OCI-LY7 (cell line): ENCODE results near the gene ZNF652. TPM values are rescaled to one million over a fixed set of nuclear protein-coding genes. Genes with fewer than 3 reads are reported as not detected.

Experiments used
- BruUV-seq: library from RNA; stranded (reverse); fragments of 400-500 nt; replicated peaks from 2 replicates; lab custom pipeline; 2021; lab: Mats Ljungman, UMichigan
- CTCF ChIA-PET: fragments of 300-600 bp; sonication (Branson Sonifier 250); formaldehyde crosslinking; loops from one replicate; lab custom pipeline; 2022; ENCODE audit warnings: antibody characterized with exemption; ENCODE audit not compliant: unreplicated experiment; lab: Charles Lee
- POLR2A ChIA-PET: fragments of 300-600 bp; sonication (Branson Sonifier 250); formaldehyde crosslinking; loops from one replicate; lab custom pipeline; 2022; ENCODE audit warnings: antibody characterized with exemption; lab: Charles Lee
- DNase-seq: peaks from one replicate; pipeline ENCODE4 v3.0.0-alpha.2; 2015; ENCODE audit warnings: low spot score
- H2AFZ ChIP-seq: fragments of 200-600 bp; sonication (generic), shearing (Covaris generic); 2 replicates; pipeline ENCODE4 v1.6.1; 2014; ENCODE audit warnings: mild to moderate bottlenecking, antibody characterized with exemption, low read length, moderate library complexity
- H3K27ac ChIP-seq: fragments of 200-600 bp; sonication (generic); 2 replicates; pipeline ENCODE4 v1.5.1; 2014; ENCODE audit warnings: mixed run types, low read depth, mild to moderate bottlenecking, moderate library complexity, low read length, inconsistent platforms; ENCODE audit not compliant: poor library complexity, severe bottlenecking
- H3K36me3 ChIP-seq: fragments of 200-600 bp; sonication (generic); 2 replicates; pipeline ENCODE4 v1.6.1; 2014; ENCODE audit warnings: mild to moderate bottlenecking, antibody characterized with exemption, low read length, moderate library complexity, mixed read lengths; ENCODE audit not compliant: insufficient read depth
- H3K4me1 ChIP-seq: fragments of 200-600 bp; sonication (generic); 2 replicates; pipeline ENCODE4 v1.5.1; 2014; ENCODE audit warnings: mild to moderate bottlenecking, low read length; ENCODE audit not compliant: insufficient read depth, poor library complexity, severe bottlenecking
- H3K4me2 ChIP-seq: fragments of 200-600 bp; sonication (generic); 2 replicates; pipeline ENCODE4 v1.6.1; 2014; ENCODE audit warnings: mild to moderate bottlenecking, low read length
- H3K4me3 ChIP-seq: fragments of 200-600 bp; sonication (generic); 2 replicates; pipeline ENCODE4 v1.5.1; 2014; ENCODE audit warnings: mild to moderate bottlenecking, low read depth, low read length; ENCODE audit not compliant: poor library complexity, severe bottlenecking
- H3K79me2 ChIP-seq: fragments of 200-600 bp; sonication (generic); 2 replicates; pipeline ENCODE4 v1.6.1; 2016; ENCODE audit warnings: low read depth, mild to moderate bottlenecking, low read length, moderate library complexity, mixed read lengths; ENCODE audit not compliant: insufficient read depth
- H3K9me2 ChIP-seq: fragments of 200-600 bp; sonication (generic); 2 replicates; pipeline ENCODE4 v1.6.1; 2016; ENCODE audit warnings: mild to moderate bottlenecking, low read length, mixed read lengths; ENCODE audit not compliant: insufficient read depth
- H3K9me3 ChIP-seq: fragments of 200-600 bp; sonication (generic); 2 replicates; pipeline ENCODE4 v1.6.1; 2014; ENCODE audit warnings: mild to moderate bottlenecking, mixed run types, low read length, mixed read lengths
- H4K20me1 ChIP-seq: fragments of 200-600 bp; sonication (generic); 2 replicates; pipeline ENCODE4 v1.6.1; 2014; ENCODE audit warnings: mild to moderate bottlenecking, antibody characterized with exemption, low read length, moderate library complexity, mixed read lengths; ENCODE audit not compliant: insufficient read depth
- CTCF ChIP-seq: fragments of 200-600 bp; sonication (generic); conservative IDR thresholded peaks from 2 replicates; pipeline ENCODE4 v1.5.1; 2014; ENCODE audit warnings: mild to moderate bottlenecking, antibody characterized with exemption, low read length, moderate library complexity, mixed read lengths
- EZH2phosphoT487 ChIP-seq: fragments of 200-600 bp; sonication (generic); IDR thresholded peaks from 2 replicates; pipeline ENCODE4 v1.6.1; 2018; ENCODE audit warnings: low read depth, borderline replicate concordance, mild to moderate bottlenecking, mixed run types, antibody characterized with exemption, low read length, moderate library complexity, mixed read lengths
- intact Hi-C: fragments of 100-400 bp; cut with micrococcal nuclease; formaldehyde crosslinking; loops from one replicate; pipeline ENCODE4 v1.10.0; 2022; ENCODE audit not compliant: unreplicated experiment
- total RNA-seq, 2 experiments: library from RNA; depleted of rRNA in 1 of 2; stranded (reverse); fragments of >200 nt in 1 of 2; shearing (Covaris generic) in 1 of 2; gene quantifications; 2 replicates each; pipeline ENCODE4 v1.2.3, GENCODE V29; 2014 to 2022

ZNF652 gene
- total RNA-seq, 2 experiments from 2014 or later, result 36.8 to 69.7 TPM

- no peaks in the 10 kb centered on the region for H3K9me3 ChIP-seq
- H3K4me1 ChIP-seq, result no peaks in the 10 kb centered on the region
- H3K4me2 ChIP-seq, result no peak overlapping the region
- no peaks in the 10 kb centered on the region for H3K36me3 ChIP-seq
- H3K79me2 ChIP-seq, result no peaks in the 10 kb centered on the region
- no TSS peak for BruUV-seq
- no peaks in the 10 kb centered on the region for H4K20me1 ChIP-seq
- no peaks in the 10 kb centered on the region for H3K9me2 ChIP-seq
- ChIA-PET CTCF (no interaction called here), POLR2A (interaction anchor here (1.1 to 1.7 kb wide), 2 partner anchors 9 to 10 kb away, joined by 3 to 5 read pairs; no protein-coding TSS in a partner anchor)
- TF ChIP-seq CTCF, result no peak
- no peak for TF ChIP-seq EZH2phosphoT487
- intact Hi-C loops, result no loop called here
- H2AFZ ChIP-seq, result no peak overlapping the region
- DNase-seq, result no peak
- H3K27ac ChIP-seq, result no peak overlapping the region
- no peak overlapping the region for H3K4me3 ChIP-seq
These were observed 19.0 kb upstream of the ZNF652 start for GRCh38 chr17:49381033-49381432.

- H3K36me3 ChIP-seq, result no peaks in the 10 kb centered on the region
- H3K4me3 ChIP-seq, result no peak overlapping the region
- no peak overlapping the region for H2AFZ ChIP-seq
- BruUV-seq, result no TSS peak
- TF ChIP-seq CTCF, result no peak
- intact Hi-C loops, result no loop called here
- no peak overlapping the region for H3K27ac ChIP-seq
- no peak overlapping the region for H3K4me2 ChIP-seq
- POLR2A ChIA-PET, result interaction anchor here (0.6 kb wide), 1 partner anchor 9 kb away, joined by 3 read pairs; no protein-coding TSS in a partner anchor
- no peak for DNase-seq
- H3K9me3 ChIP-seq, result no peaks in the 10 kb centered on the region
- no peaks in the 10 kb centered on the region for H3K4me1 ChIP-seq
- CTCF ChIA-PET, result no interaction called here
- H3K9me2 ChIP-seq, result no peaks in the 10 kb centered on the region
- H3K79me2 ChIP-seq, result no peaks in the 10 kb centered on the region
- no peaks in the 10 kb centered on the region for H4K20me1 ChIP-seq
These were observed 17.9 kb upstream of the ZNF652 start for GRCh38 chr17:49379926-49380325.

- H3K4me1 ChIP-seq, result no peaks in the 10 kb centered on the region
These were observed 16.3 kb upstream of the ZNF652 start for GRCh38 chr17:49378311-49378710.

More at GRCh38 chr17:49378311-49378710, 16.3 kb upstream of the ZNF652 start:
- Histone ChIP-seq H4K20me1 (no peaks in the 10 kb centered on the region), H2AFZ (no peak overlapping the region), H3K4me3 (no peak overlapping the region), H3K36me3 (no peaks in the 10 kb centered on the region), H3K27ac (no peak overlapping the region), H3K4me2 (no peak overlapping the region), H3K79me2 (no peaks in the 10 kb centered on the region), H3K9me3 (no peaks in the 10 kb centered on the region), H3K9me2 (no peaks in the 10 kb centered on the region)
- POLR2A ChIA-PET, result interaction anchor here (0.7 kb wide), 1 partner anchor 10 kb away, joined by 4 read pairs; no protein-coding TSS in a partner anchor
- CTCF ChIA-PET, result no interaction called here
- no peak for DNase-seq
- TF ChIP-seq CTCF (no peak), EZH2phosphoT487 (no peak)
- BruUV-seq, result no TSS peak
- intact Hi-C loops, result no loop called here
